Keratinocyte (primary cell): ENCODE data around the gene AXL. TPM values are rescaled to one million over a fixed set of nuclear protein-coding genes. Genes with fewer than 3 reads are reported as not detected.

ENCODE experiments used
- DNase-seq: peaks from one replicate; pipeline ENCODE4 v3.0.0-alpha.2; 2011; ENCODE audit warnings: low read depth, missing footprints, low spot score
- FAIRE-seq: peaks from 2 replicates; lab custom pipeline; 2011; peaks lifted over from hg19 to GRCh38; lab: Jason Lieb, UNC
- H2AFZ ChIP-seq: 2 replicates; pipeline ENCODE4 v1.6.0; 2012; ENCODE audit warnings: low read length, control low read depth, inconsistent platforms; ENCODE audit not compliant: control insufficient read depth
- H3K27ac ChIP-seq: 2 replicates; pipeline ENCODE4 v1.5.1; 2011; ENCODE audit warnings: low read length; ENCODE audit not compliant: control insufficient read depth, insufficient read depth
- H3K27me3 ChIP-seq: 3 replicates; pipeline ENCODE4 v1.6.0; 2011; ENCODE audit warnings: low read length; ENCODE audit not compliant: control insufficient read depth, insufficient read depth; ENCODE audit errors: extremely low read depth
- H3K36me3 ChIP-seq, 2 experiments: 2 replicates in 1 of 2; 3 replicates in 1 of 2; pipeline ENCODE4 v1.5.1; 2011; ENCODE audit warnings: low read length in 2 of 2, mild to moderate bottlenecking in 1 of 2; ENCODE audit not compliant: control insufficient read depth in 2 of 2, insufficient read depth in 2 of 2; ENCODE audit errors: extremely low read depth in 1 of 2
- H3K4me1 ChIP-seq: 3 replicates; pipeline ENCODE4 v1.5.1; 2011; ENCODE audit warnings: low read length; ENCODE audit not compliant: control insufficient read depth, insufficient read depth; ENCODE audit errors: extremely low read depth
- H3K4me2 ChIP-seq: 3 replicates; pipeline ENCODE4 v1.6.0; 2011; ENCODE audit warnings: low read depth, low read length; ENCODE audit not compliant: control insufficient read depth, insufficient read depth; ENCODE audit errors: extremely low read depth
- H3K4me3 ChIP-seq, 3 experiments: fragments of 200-600 bp in 1 of 3; sonication (generic) in 1 of 3; 2 replicates in 2 of 3; 3 replicates in 1 of 3; pipeline ENCODE4 v1.5.1; 2011 to 2016; ENCODE audit warnings: low read length in 3 of 3, mild to moderate bottlenecking in 3 of 3, control low read depth in 2 of 3, inconsistent platforms in 1 of 3, low read depth in 1 of 3, mixed read lengths in 1 of 3, mixed run types in 1 of 3, moderate library complexity in 1 of 3; ENCODE audit not compliant: control insufficient read depth in 2 of 3, insufficient read depth in 2 of 3; ENCODE audit errors: extremely low read depth in 1 of 3
- H3K79me2 ChIP-seq: 2 replicates; pipeline ENCODE4 v1.6.0; 2012; ENCODE audit warnings: low read length; ENCODE audit not compliant: control insufficient read depth, insufficient read depth
- H3K9ac ChIP-seq: 3 replicates; pipeline ENCODE4 v1.6.0; 2011; ENCODE audit warnings: low read length; ENCODE audit not compliant: control insufficient read depth, insufficient read depth; ENCODE audit errors: extremely low read depth
- H3K9me1 ChIP-seq: 3 replicates; pipeline ENCODE4 v1.6.0; 2011; ENCODE audit warnings: low read length; ENCODE audit not compliant: control insufficient read depth, insufficient read depth; ENCODE audit errors: extremely low read depth
- H3K9me3 ChIP-seq: 2 replicates; pipeline ENCODE4 v1.5.1; 2012; ENCODE audit warnings: low read depth, low read length; ENCODE audit not compliant: control insufficient read depth
- H4K20me1 ChIP-seq: 3 replicates; pipeline ENCODE4 v1.6.0; 2011; ENCODE audit warnings: low read length; ENCODE audit not compliant: control insufficient read depth, insufficient read depth; ENCODE audit errors: extremely low read depth
- EZH2 ChIP-seq: IDR thresholded peaks from one replicate; pipeline ENCODE4 v1.6.1; 2012; ENCODE audit warnings: inconsistent platforms, mild to moderate bottlenecking, low read length, moderate library complexity
- dilution Hi-C: fragments of 300-500 bp; cut with MboI; formaldehyde crosslinking; loops from one replicate; pipeline ENCODE4 v1.7.0; 2020; ENCODE audit warnings: low sequenced_read_pairs; ENCODE audit not compliant: extremely low pct_ligation_motif_present
- polyA plus RNA-seq, 5 experiments: library from polyadenylated mRNA; depleted of rRNA in 3 of 5; stranded (reverse) in 3 of 5; stranded (forward) in 1 of 5; unstranded in 1 of 5; fragments of >200 nt; gene quantifications; 1 replicate in 1 of 5; 2 replicates in 3 of 5; 3 replicates in 1 of 5; pipeline versions ENCODE4 v1.2.1 to v1.2.3, GENCODE V29; 2011 to 2012; ENCODE audit warnings: missing spikeins in 2 of 5, low read depth in 1 of 5, low replicate concordance in 1 of 5
- TF ChIP-seq, protein P1 (sequence below), 3 experiments: IDR thresholded peaks in 1 of 3; conservative IDR thresholded peaks in 1 of 3; optimal IDR thresholded peaks in 1 of 3; 2 replicates in 2 of 3; 3 replicates in 1 of 3; pipeline versions ENCODE3 to v1.5.1; 2011; ENCODE audit warnings: low read length in 3 of 3, mild to moderate bottlenecking in 3 of 3, moderate library complexity in 2 of 3, control low read depth in 1 of 3, inconsistent platforms in 1 of 3; ENCODE audit not compliant: insufficient read depth in 2 of 3; ENCODE audit errors: extremely low read depth in 1 of 3

The AXL gene
- polyA plus RNA-seq, 1 donor (not counting 4 experiments of a cell fraction or from before 2014, with no cell fraction given): 21.7 TPM

DNA sequence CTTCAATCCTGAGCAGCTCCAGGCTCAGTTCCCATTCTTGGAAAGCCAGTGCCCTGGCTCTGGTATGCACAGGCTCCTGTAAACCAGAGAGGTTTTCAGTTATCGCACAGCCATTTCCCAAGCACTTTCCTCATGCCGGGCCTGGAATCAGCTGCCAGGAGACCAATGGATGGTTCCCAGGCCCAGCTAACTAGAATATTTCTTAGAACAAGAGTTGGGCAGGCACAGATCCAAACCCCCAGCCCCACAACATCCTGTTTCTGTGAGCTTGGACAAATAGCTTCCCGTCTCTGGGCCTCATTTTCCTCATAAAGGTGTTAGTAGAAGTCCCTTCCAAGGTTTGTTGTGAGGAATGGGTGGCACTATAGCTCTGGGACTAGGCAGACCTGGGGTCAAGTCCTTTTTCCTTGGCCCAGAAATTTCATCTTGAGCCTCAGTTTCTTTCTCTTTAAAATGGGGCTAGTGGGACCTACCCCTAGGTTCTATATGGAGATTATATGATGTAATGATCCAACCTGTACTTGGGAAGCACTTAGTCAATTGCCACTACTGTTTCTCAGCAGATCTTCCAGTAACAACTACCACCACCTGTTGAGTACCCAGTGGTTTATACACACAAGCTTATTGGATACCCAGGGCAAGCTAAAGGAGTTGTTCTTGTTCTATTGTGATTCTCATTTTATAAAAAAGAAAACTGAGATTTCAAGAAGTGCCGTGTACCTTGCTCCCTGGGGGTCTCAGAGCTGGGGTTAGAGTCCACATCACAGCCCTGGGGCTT lies 85.9 kb downstream of the AXL start:
- Histone ChIP-seq H3K4me1 (peaks cover 12% of the 10 kb centered on the region), H3K27ac (no peak overlapping the region), H3K27me3 (no peaks in the 10 kb centered on the region), H3K9me3 (no peaks in the 10 kb centered on the region), H3K9ac (no peak overlapping the region), H3K79me2 (no peaks in the 10 kb centered on the region), H3K36me3 (peaks cover 42 to 50% of the 10 kb centered on the region in 2 experiments), H2AFZ (no peak overlapping the region), H3K9me1 (no peaks in the 10 kb centered on the region), H4K20me1 (no peaks in the 10 kb centered on the region), H3K4me2 (no peak overlapping the region), H3K4me3 (no peak overlapping the region)
- dilution Hi-C loops: no loop called here
- FAIRE-seq: no peak
- no peak for DNase-seq
- TF ChIP-seq, protein P1, sequence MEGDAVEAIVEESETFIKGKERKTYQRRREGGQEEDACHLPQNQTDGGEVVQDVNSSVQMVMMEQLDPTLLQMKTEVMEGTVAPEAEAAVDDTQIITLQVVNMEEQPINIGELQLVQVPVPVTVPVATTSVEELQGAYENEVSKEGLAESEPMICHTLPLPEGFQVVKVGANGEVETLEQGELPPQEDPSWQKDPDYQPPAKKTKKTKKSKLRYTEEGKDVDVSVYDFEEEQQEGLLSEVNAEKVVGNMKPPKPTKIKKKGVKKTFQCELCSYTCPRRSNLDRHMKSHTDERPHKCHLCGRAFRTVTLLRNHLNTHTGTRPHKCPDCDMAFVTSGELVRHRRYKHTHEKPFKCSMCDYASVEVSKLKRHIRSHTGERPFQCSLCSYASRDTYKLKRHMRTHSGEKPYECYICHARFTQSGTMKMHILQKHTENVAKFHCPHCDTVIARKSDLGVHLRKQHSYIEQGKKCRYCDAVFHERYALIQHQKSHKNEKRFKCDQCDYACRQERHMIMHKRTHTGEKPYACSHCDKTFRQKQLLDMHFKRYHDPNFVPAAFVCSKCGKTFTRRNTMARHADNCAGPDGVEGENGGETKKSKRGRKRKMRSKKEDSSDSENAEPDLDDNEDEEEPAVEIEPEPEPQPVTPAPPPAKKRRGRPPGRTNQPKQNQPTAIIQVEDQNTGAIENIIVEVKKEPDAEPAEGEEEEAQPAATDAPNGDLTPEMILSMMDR (optimal IDR thresholded peaks at IDR 0.05 in 1 of 3, IDR thresholded peaks at IDR 0.05 in 1 of 3, conservative IDR thresholded peaks at IDR 0.05 in 1 of 3; ENCODE audit: extremely low read depth in 1 of 3, insufficient read depth in 2 of 3, low read length in 3 of 3): no peak
- no peak for TF ChIP-seq EZH2

DNA sequence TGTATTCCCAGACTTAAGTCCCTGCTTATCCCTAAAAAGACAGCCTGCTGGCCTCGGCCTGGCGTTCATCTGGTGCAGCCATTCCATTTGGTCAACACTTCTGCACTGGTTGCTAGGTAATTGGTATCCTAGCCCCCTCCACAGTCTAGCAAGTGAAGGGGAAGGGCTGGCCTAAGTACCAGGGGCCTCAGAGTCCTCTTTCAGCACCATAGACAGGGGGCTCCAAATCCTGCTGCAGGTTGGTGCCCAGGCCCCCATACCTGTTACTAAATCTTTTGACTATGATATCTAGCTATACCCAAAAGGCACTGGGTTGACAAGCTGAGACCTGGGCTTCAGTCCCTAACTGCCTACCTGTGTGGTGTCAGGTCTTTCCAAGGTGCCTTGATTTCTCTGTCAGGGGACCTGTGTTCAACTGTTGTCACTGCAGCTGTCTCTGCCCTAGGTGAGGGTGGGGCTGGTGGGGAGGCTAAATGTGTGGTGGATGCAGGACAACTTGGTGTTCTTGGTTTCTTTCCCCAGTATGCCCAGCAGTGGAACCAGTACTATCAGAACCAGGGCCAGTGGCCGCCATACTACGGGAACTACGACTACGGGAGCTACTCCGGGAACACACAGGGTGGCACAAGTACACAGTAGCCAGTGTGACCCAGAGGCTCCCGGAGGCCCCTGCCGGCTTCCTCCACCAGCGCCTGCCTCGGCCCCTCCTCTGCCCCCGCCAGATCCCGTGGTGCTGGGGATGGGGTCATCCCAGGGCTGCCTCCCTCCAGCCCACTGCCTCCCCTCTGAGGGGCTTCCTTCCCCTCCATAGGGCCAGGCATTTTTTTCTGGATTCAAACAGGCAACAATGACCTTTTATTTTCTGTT lies 87.1 kb downstream of the AXL start:
- TF ChIP-seq EZH2: no peak
- TF ChIP-seq, protein P1 (optimal IDR thresholded peaks at IDR 0.05 in 1 of 3, IDR thresholded peaks at IDR 0.05 in 1 of 3, conservative IDR thresholded peaks at IDR 0.05 in 1 of 3; ENCODE audit: extremely low read depth in 1 of 3, insufficient read depth in 2 of 3, low read length in 3 of 3): no peak
- peaks cover 6% of the 10 kb centered on the region for H3K79me2 ChIP-seq
- H3K9ac ChIP-seq: no peak overlapping the region
- H3K4me1 ChIP-seq: peaks cover 18% of the 10 kb centered on the region
- H3K27me3 ChIP-seq: no peaks in the 10 kb centered on the region
- H3K4me2 ChIP-seq: no peak overlapping the region
- no peaks in the 10 kb centered on the region for H3K9me1 ChIP-seq
- no peak for FAIRE-seq
- H3K36me3 ChIP-seq: peaks cover 35 to 44% of the 10 kb centered on the region in 2 experiments
- no peak for DNase-seq
- no peak overlapping the region for H2AFZ ChIP-seq
- no peak overlapping the region for H3K4me3 ChIP-seq
- no peak overlapping the region for H3K27ac ChIP-seq
- H4K20me1 ChIP-seq: no peaks in the 10 kb centered on the region
- no peaks in the 10 kb centered on the region for H3K9me3 ChIP-seq
- dilution Hi-C loops: no loop called here
